MM.1S (cell line): ENCODE results near the gene CREBL2.
"Not testable (repeated sequence)": the region's sequence is repeated elsewhere in the genome, so short reads cannot be mapped to it uniquely, and the experiment has no call there.

Experiments used
- DNase-seq: peaks from one replicate; pipeline ENCODE4 v3.0.0-alpha.2; 2015
- H2AFZ ChIP-seq: fragments of 300-600 bp; sonication (generic); 2 replicates; pipeline ENCODE4 v1.6.0; 2016; ENCODE audit warnings: antibody characterized with exemption, low read length
- H3F3A ChIP-seq: fragments of 300-600 bp; sonication (generic); 2 replicates; pipeline ENCODE4 v1.6.1; 2016; ENCODE audit warnings: mild to moderate bottlenecking, antibody characterized with exemption, low read length, moderate library complexity, mixed read lengths; ENCODE audit not compliant: insufficient read depth
- H3K27ac ChIP-seq: fragments of 300-600 bp; sonication (generic); 2 replicates; pipeline ENCODE4 v1.5.1; 2016; ENCODE audit warnings: mild to moderate bottlenecking, low read length
- H3K27me3 ChIP-seq: fragments of 300-600 bp; sonication (generic); replicated peaks from 2 replicates; pipeline ENCODE4 v1.6.0; 2016; ENCODE audit warnings: low read length; ENCODE audit not compliant: insufficient read depth
- H3K36me3 ChIP-seq: fragments of 300-600 bp; sonication (generic); replicated peaks from 2 replicates; pipeline ENCODE4 v1.6.1; 2016; ENCODE audit warnings: mild to moderate bottlenecking, low read length, mixed read lengths; ENCODE audit not compliant: insufficient read depth
- H3K4me1 ChIP-seq: fragments of 300-600 bp; sonication (generic); 2 replicates; pipeline ENCODE4 v1.6.1; 2016; ENCODE audit warnings: low read length, mixed read lengths
- H3K4me2 ChIP-seq: fragments of 300-600 bp; sonication (generic); 2 replicates; pipeline ENCODE4 v1.6.0; 2016; ENCODE audit warnings: low read depth, low read length
- H3K4me3 ChIP-seq: fragments of 300-600 bp; sonication (generic); 2 replicates; pipeline ENCODE4 v1.5.1; 2016; ENCODE audit warnings: low read length, mixed read lengths
- H3K79me2 ChIP-seq: fragments of 300-600 bp; sonication (generic); 2 replicates; pipeline ENCODE4 v1.6.1; 2016; ENCODE audit warnings: mixed run types, low read length, mixed read lengths
- H3K9ac ChIP-seq: fragments of 300-600 bp; sonication (generic); 2 replicates; pipeline ENCODE4 v1.6.1; 2016; ENCODE audit warnings: low read length, mixed read lengths
- H3K9me2 ChIP-seq: fragments of 300-600 bp; sonication (generic); replicated peaks from 2 replicates; pipeline ENCODE4 v1.6.1; 2016; ENCODE audit warnings: mild to moderate bottlenecking, low read length, mixed read lengths; ENCODE audit not compliant: insufficient read depth
- H3K9me3 ChIP-seq: fragments of 300-600 bp; sonication (generic); replicated peaks from 2 replicates; pipeline ENCODE4 v1.6.1; 2016; ENCODE audit warnings: mild to moderate bottlenecking, low read length, mixed read lengths; ENCODE audit not compliant: insufficient read depth
- H4K20me1 ChIP-seq: fragments of 300-600 bp; sonication (generic); 2 replicates; pipeline ENCODE4 v1.6.1; 2016; ENCODE audit warnings: mild to moderate bottlenecking, low read length, moderate library complexity, mixed read lengths; ENCODE audit not compliant: insufficient read depth
- EZH2 ChIP-seq: fragments of 300-600 bp; sonication (generic); optimal IDR thresholded peaks from 2 replicates; pipeline ENCODE3; 2017; ENCODE audit warnings: low read depth, mild to moderate bottlenecking, antibody characterized with exemption, low read length, mixed read lengths
- EZH2phosphoT487 ChIP-seq: fragments of 300-600 bp; sonication (generic); IDR thresholded peaks from 2 replicates; pipeline ENCODE4 v1.6.1; 2018; ENCODE audit warnings: antibody characterized with exemption, low read length
- TF ChIP-seq, protein P1 (sequence below): fragments of 300-600 bp; sonication (generic); IDR thresholded peaks from 2 replicates; pipeline ENCODE4 v1.5.1; 2016; ENCODE audit warnings: antibody characterized with exemption, low read length, mixed read lengths

CREBL2 gene

DNA sequence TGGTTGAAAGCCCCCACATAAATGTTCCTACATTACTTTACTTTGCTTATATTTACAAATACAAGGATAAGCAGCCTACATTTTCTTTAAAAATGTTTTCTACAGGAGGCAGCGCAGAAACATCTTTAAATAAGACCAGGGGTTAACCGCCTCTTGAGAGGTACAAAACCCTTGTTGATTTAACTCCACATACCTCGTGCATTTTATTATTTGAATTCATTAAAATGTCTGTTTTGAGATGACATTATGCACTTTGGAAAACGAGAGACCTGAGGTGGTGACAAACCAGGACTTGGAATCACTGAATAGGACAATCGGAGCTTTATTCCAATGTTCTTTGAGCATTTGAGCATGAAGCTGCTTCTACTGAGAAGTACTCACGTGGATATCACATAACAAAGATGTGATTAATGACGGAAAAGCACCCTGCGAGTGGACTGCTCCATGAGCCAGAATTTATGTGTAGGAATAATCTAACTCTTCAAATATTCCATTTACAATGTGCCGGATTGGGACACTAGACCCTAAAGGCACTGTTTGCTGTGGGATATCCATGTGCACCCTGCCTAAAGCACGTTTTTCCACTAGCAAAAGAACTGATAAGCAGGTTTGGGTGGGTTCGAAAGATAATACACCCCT, 48.3 kb upstream of the CREBL2 start:
- peak overlapping the region; percentile 98 for H2AFZ ChIP-seq

DNA sequence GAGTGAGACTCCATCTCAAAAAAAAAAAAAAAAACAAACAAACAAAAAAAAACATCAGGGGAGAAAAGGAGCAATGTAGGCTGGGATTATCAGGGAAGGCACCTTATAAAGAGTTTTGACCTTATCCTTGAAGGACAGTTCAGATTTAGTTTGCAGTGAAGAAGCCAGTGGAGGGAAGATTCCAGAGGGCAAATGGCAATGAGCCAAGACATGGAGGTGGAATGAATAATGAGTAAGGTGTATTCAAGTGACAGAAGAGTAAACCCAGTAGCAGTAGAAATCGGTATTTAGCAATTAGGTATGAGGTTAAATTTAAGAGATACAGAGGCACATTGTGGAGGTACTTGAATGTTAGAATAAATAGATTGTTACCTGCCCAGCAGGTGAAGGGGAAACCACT, 46.8 kb upstream of the CREBL2 start:
- no peak for DNase-seq
- no peak overlapping the region for H3K9ac ChIP-seq
- H3K36me3 ChIP-seq, result no peaks in the 10 kb centered on the region
- H4K20me1 ChIP-seq, result no peaks in the 10 kb centered on the region
- H3K4me3 ChIP-seq, result no peak overlapping the region
- no peak overlapping the region for H3K4me2 ChIP-seq
- peaks cover 16% of the 10 kb centered on the region for H3K79me2 ChIP-seq
- no peaks in the 10 kb centered on the region for H3K9me3 ChIP-seq
- H3K4me1 ChIP-seq, result peaks cover 11% of the 10 kb centered on the region
- no peaks in the 10 kb centered on the region for H3K27me3 ChIP-seq
- no peak for TF ChIP-seq EZH2phosphoT487
- TF ChIP-seq, protein P1, sequence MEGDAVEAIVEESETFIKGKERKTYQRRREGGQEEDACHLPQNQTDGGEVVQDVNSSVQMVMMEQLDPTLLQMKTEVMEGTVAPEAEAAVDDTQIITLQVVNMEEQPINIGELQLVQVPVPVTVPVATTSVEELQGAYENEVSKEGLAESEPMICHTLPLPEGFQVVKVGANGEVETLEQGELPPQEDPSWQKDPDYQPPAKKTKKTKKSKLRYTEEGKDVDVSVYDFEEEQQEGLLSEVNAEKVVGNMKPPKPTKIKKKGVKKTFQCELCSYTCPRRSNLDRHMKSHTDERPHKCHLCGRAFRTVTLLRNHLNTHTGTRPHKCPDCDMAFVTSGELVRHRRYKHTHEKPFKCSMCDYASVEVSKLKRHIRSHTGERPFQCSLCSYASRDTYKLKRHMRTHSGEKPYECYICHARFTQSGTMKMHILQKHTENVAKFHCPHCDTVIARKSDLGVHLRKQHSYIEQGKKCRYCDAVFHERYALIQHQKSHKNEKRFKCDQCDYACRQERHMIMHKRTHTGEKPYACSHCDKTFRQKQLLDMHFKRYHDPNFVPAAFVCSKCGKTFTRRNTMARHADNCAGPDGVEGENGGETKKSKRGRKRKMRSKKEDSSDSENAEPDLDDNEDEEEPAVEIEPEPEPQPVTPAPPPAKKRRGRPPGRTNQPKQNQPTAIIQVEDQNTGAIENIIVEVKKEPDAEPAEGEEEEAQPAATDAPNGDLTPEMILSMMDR, result no peak
- no peak for TF ChIP-seq EZH2
- peaks cover 18% of the 10 kb centered on the region for H3F3A ChIP-seq
- no peaks in the 10 kb centered on the region for H3K9me2 ChIP-seq
- H3K27ac ChIP-seq, result no peak overlapping the region
- H2AFZ ChIP-seq, result no peak overlapping the region

More for the DNA sequence above, 48.3 kb upstream of the CREBL2 start:
- Histone ChIP-seq H3K79me2 (peaks cover 31% of the 10 kb centered on the region), H3K9me3 (no peaks in the 10 kb centered on the region), H3K27ac (peak overlapping the region; percentile 76; the same call in 1 of the 2 replicates), H3K4me2 (peak overlapping the region; percentile 69), H3K27me3 (no peaks in the 10 kb centered on the region), H3F3A (peaks cover 18% of the 10 kb centered on the region), H3K9me2 (no peaks in the 10 kb centered on the region), H4K20me1 (no peaks in the 10 kb centered on the region), H3K4me3 (peak overlapping the region; percentile 91), H3K36me3 (no peaks in the 10 kb centered on the region), H3K4me1 (peaks cover 11% of the 10 kb centered on the region), H3K9ac (peak overlapping the region; percentile 85)
- no peak for TF ChIP-seq EZH2phosphoT487
- TF ChIP-seq, protein P1, result no peak
- TF ChIP-seq EZH2, result no peak
- peak; percentile 21 for DNase-seq

DNA sequence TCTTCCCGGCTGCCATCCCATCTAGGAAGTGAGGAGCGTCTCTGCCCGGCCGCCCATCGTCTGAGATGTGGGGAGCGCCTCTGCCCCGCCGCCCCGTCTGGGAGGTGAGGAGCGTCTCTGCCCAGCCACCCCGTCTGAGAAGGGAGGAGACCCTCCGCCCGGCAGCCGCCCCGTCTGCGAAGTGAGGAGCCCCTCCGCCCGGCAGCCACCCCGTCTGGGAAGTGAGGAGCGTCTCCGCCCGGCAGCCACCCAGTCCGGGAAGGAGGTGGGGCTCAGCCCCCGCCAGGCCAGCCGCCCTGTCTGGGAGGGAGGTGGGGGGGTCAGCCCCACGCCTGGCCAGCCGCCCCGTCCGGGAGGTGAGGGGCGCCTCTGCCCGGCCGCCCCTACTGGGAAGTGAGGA, 45.7 kb upstream of the CREBL2 start:
- H4K20me1 ChIP-seq, H3K9ac ChIP-seq, H3K27me3 ChIP-seq, H3K9me3 ChIP-seq, H3K4me3 ChIP-seq, H3K79me2 ChIP-seq, H3K4me2 ChIP-seq, DNase-seq, H3K9me2 ChIP-seq, H2AFZ ChIP-seq, H3K27ac ChIP-seq, H3K36me3 ChIP-seq, H3K4me1 ChIP-seq: not testable (repeated sequence)
- H3F3A ChIP-seq, result peaks cover 17% of the 10 kb centered on the region

DNA sequence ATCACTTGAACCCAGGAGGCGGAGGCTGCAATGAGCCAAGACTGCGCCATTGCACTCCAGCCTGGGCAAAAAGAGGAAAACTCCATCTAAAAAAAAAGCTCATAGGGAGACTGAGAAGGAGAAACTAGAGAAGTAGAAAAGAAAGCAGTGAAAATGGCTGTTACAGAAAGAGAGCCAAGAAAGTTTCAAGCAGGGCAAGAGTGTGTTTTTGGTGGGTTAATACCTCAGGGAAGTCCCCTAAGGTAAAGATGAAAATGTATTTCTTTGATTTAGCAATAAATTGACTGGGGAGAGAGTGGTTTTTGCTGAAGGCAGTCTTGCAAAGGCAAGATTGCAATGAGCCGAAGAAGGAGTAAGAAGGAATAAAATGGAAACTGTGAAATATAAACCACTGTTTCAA, 39.0 kb upstream of the CREBL2 start:
- Histone ChIP-seq H2AFZ (no peak overlapping the region), H3K79me2 (no peaks in the 10 kb centered on the region), H3F3A (no peaks in the 10 kb centered on the region)

More for the DNA sequence above, 39.0 kb upstream of the CREBL2 start:
- Histone ChIP-seq H3K9me3 (no peaks in the 10 kb centered on the region), H4K20me1 (no peaks in the 10 kb centered on the region), H3K9ac (no peak overlapping the region), H3K27ac (no peak overlapping the region), H3K4me3 (no peak overlapping the region), H3K36me3 (no peaks in the 10 kb centered on the region), H3K27me3 (no peaks in the 10 kb centered on the region), H3K9me2 (no peaks in the 10 kb centered on the region), H3K4me1 (no peaks in the 10 kb centered on the region), H3K4me2 (no peak overlapping the region)
- TF ChIP-seq EZH2 (no peak), EZH2phosphoT487 (no peak)
- TF ChIP-seq, protein P1, result no peak
- no peak for DNase-seq
